IPS-NIHi11 (cell line): ENCODE data around the gene TANC1.
"Not testable (repeated sequence)": the region's sequence is repeated elsewhere in the genome, so short reads cannot be mapped to it uniquely, and the experiment has no call there.

ENCODE experiments used
- DNase-seq: peaks from one replicate; pipeline ENCODE4 v3.0.0; 2012; ENCODE audit warnings: mixed read lengths, low spot score

TANC1 gene

DNA sequence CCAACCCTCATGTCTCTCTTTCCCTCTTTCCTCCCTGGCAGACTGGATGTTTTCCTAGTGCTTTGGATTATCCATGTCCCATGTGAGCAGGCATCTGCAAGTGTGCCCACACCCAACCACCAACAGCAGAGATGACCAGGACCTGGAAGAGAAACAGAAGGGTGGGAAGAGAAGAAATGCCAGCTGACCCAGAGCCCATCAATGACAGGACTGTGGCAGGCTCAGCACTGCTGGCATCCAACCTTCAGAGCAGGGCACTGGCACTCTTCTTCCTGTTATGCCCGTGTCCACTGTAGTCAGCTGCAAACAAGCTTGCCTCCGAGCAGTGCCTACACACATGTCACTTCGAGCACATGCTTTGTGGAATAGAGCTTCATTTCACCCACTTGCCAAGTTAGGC, 121.1 kb downstream of the TANC1 start:
- no peak for DNase-seq

- DNase-seq: no peak
These were observed 122.2 kb downstream of the TANC1 start for GRCh38 chr2:159090514-159091201.

GRCh38 chr2:159091381-159091780, 122.9 kb downstream of the TANC1 start:
- no peak for DNase-seq

GRCh38 chr2:159091976-159092375, 123.5 kb downstream of the TANC1 start:
- DNase-seq: no peak

DNA sequence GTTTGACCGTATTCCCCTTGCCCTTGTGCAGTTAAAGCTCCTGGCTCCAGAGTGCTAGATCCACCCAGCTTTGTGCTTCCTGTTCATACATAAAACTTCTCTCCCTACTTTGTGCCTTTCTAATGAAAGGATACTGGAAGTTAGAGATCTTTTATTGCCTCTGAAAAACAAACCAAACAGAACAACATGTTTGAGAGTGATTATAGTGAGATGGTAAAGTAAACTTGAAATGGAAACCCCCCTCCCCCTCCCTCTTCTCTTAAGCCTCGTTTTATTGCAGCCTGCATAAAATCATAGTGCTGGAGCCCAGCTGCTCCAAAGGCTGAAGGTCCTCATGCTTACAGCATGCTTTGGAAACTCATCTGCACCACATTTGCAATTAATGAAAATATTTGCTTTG, 125.1 kb downstream of the TANC1 start:
- no peak for DNase-seq

GRCh38 chr2:159094173-159094737, 125.8 kb downstream of the TANC1 start:
- DNase-seq: no peak

GRCh38 chr2:159095813-159096212, 127.4 kb downstream of the TANC1 start:
- DNase-seq: no peak

DNA sequence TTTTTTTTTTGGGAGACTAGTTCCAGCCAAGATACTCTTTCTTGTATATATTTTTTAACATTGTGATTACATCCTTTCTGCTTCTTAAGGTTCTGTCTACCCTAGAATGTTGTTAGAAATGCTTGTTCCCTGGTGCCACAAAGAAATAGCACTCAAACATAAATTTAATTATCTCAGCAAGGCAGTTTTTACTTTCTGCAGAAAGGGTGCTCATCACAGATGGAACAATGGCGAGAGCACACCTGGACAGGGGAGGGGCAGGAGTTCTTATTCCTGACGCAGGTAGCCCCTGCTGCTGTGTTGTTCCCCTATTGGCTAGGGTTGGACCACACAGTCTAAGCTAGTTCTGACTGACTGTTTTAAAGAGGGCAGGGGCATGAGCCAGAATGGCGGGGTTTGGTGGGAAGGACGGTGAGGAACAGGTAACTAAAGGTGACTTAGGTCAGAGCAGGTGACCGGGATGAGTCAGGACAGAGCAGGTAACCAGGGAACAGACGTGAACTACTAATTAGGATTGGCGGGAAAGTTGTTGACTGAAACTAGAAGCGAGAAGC, 127.9 kb downstream of the TANC1 start:
- DNase-seq: not testable (repeated sequence)

GRCh38 chr2:159096901-159097300, 128.5 kb downstream of the TANC1 start:
- DNase-seq: no peak

DNA sequence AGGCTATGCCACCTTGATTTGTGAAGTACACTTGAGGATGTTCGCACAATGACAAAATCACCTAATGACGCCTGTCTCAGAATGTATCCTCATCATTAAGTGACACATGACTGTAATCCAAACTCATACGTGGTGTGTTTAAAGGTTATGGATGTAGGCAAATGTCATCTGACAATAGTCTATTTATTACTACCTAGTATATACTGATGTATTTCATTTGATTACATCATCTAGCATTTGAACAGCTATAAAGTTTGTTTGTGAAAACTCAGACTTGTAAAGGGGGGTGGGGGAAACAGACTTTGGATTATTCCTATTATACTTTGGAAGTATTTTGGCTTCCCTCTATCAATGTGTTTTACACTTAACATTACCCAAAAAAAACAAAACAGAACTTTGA, 129.9 kb downstream of the TANC1 start:
- no peak for DNase-seq

DNA sequence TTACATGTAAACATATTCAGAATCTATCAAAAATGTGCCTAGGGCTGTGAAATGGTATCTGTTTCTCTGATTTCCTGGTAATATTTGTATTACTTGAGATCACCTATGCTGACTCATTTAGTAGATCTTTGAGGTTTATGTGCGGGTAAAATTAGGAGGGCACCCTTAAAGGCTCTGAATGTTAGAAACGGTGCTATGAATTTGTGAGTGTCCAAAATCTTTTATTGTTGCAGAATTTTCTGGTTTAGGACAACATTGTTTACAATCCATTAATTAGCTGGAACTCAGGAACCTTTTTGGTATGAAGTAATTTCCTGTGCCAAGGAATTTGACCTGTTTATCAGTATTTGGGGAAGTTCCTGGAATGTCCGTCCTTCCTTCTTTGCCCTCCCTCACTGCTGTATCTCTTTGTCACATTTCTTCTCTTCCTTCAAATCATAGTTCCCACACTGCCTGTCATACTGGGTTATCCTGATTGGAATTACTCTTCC, 130.5 kb downstream of the TANC1 start:
- DNase-seq: no peak

DNA sequence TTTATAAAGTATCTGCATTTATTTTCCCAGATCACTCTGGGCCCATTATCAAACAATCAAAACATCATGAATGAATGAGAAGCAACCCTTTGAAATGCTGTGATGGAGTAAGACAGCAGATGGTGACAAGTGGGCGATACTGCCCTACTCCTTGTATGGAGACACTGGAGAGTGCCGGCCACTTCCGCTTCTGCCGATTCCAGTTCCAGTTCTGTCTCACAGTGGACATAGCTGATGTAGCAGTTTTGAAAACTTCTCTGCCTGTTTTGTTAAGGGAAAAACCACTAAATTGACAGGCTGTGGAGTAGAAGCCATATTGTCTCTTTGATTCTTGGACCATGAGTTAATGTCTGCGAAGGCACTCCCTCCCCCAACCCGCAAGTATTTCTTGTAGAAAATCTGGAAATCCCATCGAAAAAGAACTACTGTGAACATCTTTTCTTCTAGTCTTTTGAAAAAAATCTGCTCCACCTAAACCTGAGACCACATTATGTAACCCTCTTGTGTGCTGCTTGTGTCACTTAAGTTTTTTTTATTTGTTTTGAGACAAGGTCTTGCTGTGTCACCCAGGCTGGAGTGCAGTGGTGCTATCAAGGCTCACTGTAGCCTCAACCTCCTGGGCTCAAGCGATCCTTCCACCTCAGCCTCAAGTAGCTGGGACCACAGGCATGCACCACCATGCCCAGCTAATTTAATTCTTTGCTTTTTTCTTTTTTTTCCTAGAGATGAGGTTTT, 133.5 kb downstream of the TANC1 start:
- DNase-seq: no peak

- DNase-seq: no peak
These were observed 135.0 kb downstream of the TANC1 start for GRCh38 chr2:159103411-159103810.

DNA sequence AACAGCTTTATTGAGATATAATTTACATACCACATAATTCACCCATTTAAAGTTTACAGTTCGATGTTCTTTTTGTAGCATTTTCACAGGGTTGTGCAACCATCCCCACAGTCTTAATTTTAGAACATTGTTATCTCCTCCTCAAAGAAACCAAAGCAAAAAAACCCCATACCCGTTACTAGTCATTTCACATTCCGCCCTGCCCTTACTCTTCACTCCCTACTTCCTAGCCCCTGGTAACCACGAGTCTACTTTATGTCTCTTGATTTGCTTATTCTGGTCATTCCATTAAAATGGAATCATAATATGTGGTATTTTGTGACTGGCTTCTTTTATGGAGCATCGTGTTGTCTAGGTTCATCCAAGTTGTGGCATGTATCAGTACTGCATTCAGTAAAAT, 137.7 kb downstream of the TANC1 start:
- DNase-seq: no peak

- no peak for DNase-seq
These were observed 139.9 kb downstream of the TANC1 start for GRCh38 chr2:159108181-159108893.

GRCh38 chr2:159109517-159109916, 141.1 kb downstream of the TANC1 start:
- no peak for DNase-seq

DNA sequence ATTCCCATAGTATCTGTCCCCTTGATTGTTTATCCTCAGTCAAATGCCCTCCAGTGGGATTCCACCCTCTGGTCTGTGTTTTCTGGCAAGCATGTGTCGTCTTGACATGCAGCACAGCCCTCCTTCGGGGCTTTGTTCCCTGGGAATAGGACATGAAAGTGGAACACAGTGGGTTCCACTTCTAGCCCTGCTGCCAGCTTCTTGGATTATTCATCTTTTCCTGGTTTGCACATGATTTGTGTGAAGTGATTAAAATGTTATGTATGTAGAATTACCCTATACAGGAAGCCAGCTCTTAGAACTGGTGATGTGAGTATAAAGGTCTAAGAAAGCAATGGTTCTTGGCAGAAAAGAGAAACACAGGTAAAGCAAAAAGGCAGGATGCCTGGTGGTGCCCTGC, 142.3 kb downstream of the TANC1 start:
- DNase-seq: no peak

DNA sequence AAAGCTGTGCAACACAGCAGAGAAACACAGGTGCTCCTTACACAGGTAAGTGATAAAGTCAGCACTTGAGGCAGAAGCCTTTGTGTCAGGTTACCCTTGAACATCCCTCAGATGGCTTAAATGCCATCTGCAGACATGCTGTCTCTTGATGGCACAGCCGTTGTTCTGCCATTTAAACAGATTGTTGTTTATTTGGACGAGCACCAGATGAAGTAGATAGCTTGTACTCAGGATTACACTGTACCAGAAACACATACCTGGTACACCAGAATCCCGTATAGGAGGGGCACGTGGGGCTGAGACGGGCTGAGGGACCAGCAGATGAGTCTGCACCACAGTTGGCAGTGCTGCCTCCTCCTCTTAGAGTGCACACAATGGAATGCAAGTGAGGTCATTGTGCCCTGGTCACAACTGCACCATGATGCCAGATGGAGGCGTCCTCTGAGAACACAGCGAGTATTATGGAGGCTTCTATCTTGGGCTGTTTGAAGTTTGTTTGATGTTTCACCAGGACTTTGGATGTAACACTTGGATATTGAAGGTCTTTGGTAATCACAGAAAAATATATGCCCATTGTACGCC, 143.0 kb downstream of the TANC1 start:
- DNase-seq: no peak

DNA sequence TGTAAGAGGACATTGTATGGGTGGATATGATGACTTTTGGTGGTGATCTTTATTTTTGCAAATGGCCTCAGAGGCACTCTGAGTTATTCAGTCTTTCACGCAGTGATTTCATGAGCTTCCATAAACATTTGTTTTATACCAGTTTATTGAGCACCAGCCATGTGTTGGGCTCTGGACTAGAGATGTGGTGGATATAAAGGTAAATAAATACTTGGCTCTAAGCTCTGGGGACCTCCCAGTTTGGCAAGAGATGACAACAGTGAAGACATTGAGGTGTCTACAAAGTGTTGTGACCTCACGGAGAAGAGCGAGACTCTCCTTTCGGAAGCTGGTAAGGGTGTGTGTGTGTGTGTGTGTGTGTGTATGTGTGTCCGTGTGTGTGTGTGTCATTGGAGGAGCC, 146.4 kb downstream of the TANC1 start:
- no peak for DNase-seq

DNA sequence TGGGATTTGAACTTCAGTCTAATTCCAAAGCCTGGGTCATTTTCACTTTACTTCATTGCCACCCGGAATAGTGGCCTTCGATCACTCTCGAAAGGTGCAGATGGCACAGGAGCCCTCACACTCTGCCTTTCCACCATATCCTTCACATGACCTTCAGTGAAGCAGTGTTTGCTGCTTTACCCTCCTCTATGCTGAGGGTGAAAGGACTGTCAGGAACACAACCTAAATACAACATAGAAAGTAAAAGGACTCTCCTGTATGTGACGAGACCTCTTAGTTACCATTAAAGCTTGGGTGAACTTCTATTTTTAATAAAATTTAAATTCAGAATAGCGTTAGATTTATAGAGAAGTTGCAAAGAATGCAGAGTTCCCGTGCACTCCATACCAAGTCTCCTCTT, 148.5 kb downstream of the TANC1 start:
- no peak for DNase-seq

DNA sequence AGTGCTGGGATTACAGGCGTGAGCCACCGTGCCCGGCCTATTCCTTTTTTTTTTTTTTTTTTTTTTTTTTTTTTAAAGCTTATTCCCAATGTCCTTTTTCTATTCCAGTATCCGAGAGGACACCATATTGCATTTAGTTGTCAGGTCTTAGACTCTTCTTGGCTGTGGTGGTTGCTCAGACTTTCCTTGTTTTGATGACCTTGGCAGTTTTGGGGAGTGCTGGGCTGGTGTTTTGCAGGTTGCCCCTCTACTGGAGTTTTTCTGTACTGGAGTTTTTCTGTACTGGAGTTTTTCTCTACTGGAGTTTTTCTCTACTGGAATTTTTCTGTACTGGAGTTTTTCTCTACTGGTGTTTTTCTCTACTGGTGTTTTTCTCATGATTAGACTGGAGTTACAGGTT, 149.2 kb downstream of the TANC1 start:
- no peak for DNase-seq
